GM18517 (cell line): Measurements from ENCODE around the gene CLK3.

Experiments
- ATAC-seq: cut with Tn5 transposase; IDR thresholded peaks from one replicate; pipeline ENCODE4 v1.9.1; 2021; ENCODE audit warnings: mild to moderate bottlenecking, moderate library complexity; ENCODE audit not compliant: unreplicated experiment

Gene CLK3

GRCh38 chr15:74676801-74677200 is 61.2 kb downstream of the CLK3 start:
- no peak for ATAC-seq
